Spleen (tissue), 7 donors: Measurements from ENCODE around the gene ANGEL2.

Experiments used
- CTCF ChIP-seq, 11 experiments: fragments of 200-600 bp in 7 of 11; fragments of 450-650 bp in 4 of 11; sonication (generic) in 4 of 11; IDR thresholded peaks in 8 of 11; conservative IDR thresholded peaks in 3 of 11; 1 replicate in 7 of 11; 2 replicates in 4 of 11; pipeline versions ENCODE4 v1.4.0 to v1.8.0; 2016 to 2021; ENCODE audit warnings: antibody characterized with exemption in 11 of 11, inconsistent platforms in 4 of 11, mild to moderate bottlenecking in 1 of 11
- POLR2A ChIP-seq, 3 donors: fragments of 450-650 bp; IDR thresholded peaks; one replicate each; pipeline ENCODE4 v1.5.1; 2017; ENCODE audit warnings: antibody characterized with exemption in 3 of 3, mild to moderate bottlenecking in 1 of 3
- POLR2AphosphoS5 ChIP-seq, 3 donors: sonication (generic); formaldehyde crosslinking; IDR thresholded peaks; one replicate each; pipeline ENCODE4 v1.5.1; 2017; ENCODE audit warnings: antibody characterized with exemption in 3 of 3
- donor health status: DM: no; HTN: no; CAD: no; lungs with moderate emphysema.
- donor health status: DM: no; HTN: no; CAD: no.
- donor health status: DM: no; HTN: no; CAD: no.

GRCh38 chr1:213035573-213035972, 19.9 kb upstream of the ANGEL2 start:
- TF ChIP-seq CTCF (IDR thresholded peaks at IDR 0.05 in 8 of 11, conservative IDR thresholded peaks at IDR 0.05 in 3 of 11): no peak
- no peak for TF ChIP-seq POLR2A (IDR thresholded peaks at IDR 0.05)
- no peak for TF ChIP-seq POLR2AphosphoS5 (IDR thresholded peaks at IDR 0.05)
